PC-9 (cell line): ENCODE results near the gene ATXN1. TPM values are rescaled to one million over a fixed set of nuclear protein-coding genes. Genes with fewer than 3 reads are reported as not detected.
A peak's percentile ranks its signal among the peaks of the same experiment; 100 is the strongest.

Experiments
- BruUV-seq: library from RNA; stranded (reverse); fragments of 400-500 nt; replicated peaks from 2 replicates; lab custom pipeline; 2021; lab: Mats Ljungman, UMichigan
- CTCF ChIA-PET: fragments of 300-600 bp; sonication (Branson Sonifier 250); formaldehyde crosslinking; loops from one replicate; lab custom pipeline; 2022; ENCODE audit warnings: antibody characterized with exemption; lab: Charles Lee
- POLR2A ChIA-PET: fragments of 300-600 bp; sonication (Branson Sonifier 250); formaldehyde crosslinking; loops from one replicate; lab custom pipeline; 2022; ENCODE audit warnings: antibody characterized with exemption; ENCODE audit not compliant: unreplicated experiment; lab: Charles Lee
- DNase-seq, 2 experiments: peaks; one replicate each; pipeline versions ENCODE4 v3.0.0 to v3.0.0-alpha.2; 2015 to 2022; ENCODE audit warnings: mixed read lengths in 1 of 2
- H2AFZ ChIP-seq: fragments of 200-600 bp; sonication (generic); 2 replicates; pipeline ENCODE4 v1.8.1; 2017; ENCODE audit warnings: antibody characterized with exemption
- H3F3A ChIP-seq: fragments of 200-600 bp; sonication (generic); 2 replicates; pipeline ENCODE4 v1.8.1; 2017; ENCODE audit warnings: antibody characterized with exemption, mild to moderate bottlenecking, low read depth; ENCODE audit not compliant: insufficient read depth
- H3K27ac ChIP-seq: fragments of 200-600 bp; sonication (generic); 2 replicates; pipeline ENCODE4 v1.6.1; 2016; ENCODE audit warnings: mixed run types
- H3K27me3 ChIP-seq: fragments of 200-600 bp; sonication (generic); 2 replicates; pipeline ENCODE4 v1.6.1; 2016; ENCODE audit warnings: low read depth, mixed run types; ENCODE audit not compliant: insufficient read depth
- H3K36me3 ChIP-seq: fragments of 200-600 bp; sonication (generic); 2 replicates; pipeline ENCODE4 v1.6.1; 2016; ENCODE audit warnings: low read depth, mixed run types
- H3K4me1 ChIP-seq: fragments of 200-600 bp; sonication (generic); replicated peaks from 2 replicates; pipeline ENCODE4 v1.6.1; 2016; ENCODE audit warnings: mixed run types; ENCODE audit not compliant: insufficient read depth
- H3K4me2 ChIP-seq: fragments of 200-600 bp; sonication (generic); 2 replicates; pipeline ENCODE4 v1.6.1; 2017; ENCODE audit warnings: mixed run types
- H3K4me3 ChIP-seq: fragments of 200-600 bp; sonication (generic); 2 replicates; pipeline ENCODE4 v1.6.1; 2016; ENCODE audit warnings: mixed run types
- H3K79me2 ChIP-seq: fragments of 200-600 bp; sonication (generic); 2 replicates; pipeline ENCODE4 v1.6.1; 2017; ENCODE audit warnings: low read depth, mixed run types
- H3K9me2 ChIP-seq: fragments of 200-600 bp; sonication (generic); 2 replicates; pipeline ENCODE4 v1.8.1; 2017; ENCODE audit warnings: mild to moderate bottlenecking; ENCODE audit not compliant: insufficient read depth
- H3K9me3 ChIP-seq: fragments of 200-600 bp; sonication (generic); 2 replicates; pipeline ENCODE4 v1.8.1; 2016; ENCODE audit warnings: low read depth; ENCODE audit not compliant: insufficient read depth
- H4K20me1 ChIP-seq: fragments of 200-600 bp; sonication (generic); 2 replicates; pipeline ENCODE4 v1.8.1; 2017; ENCODE audit not compliant: insufficient read depth
- EZH2 ChIP-seq: fragments of 200-600 bp; sonication (generic); IDR thresholded peaks from 2 replicates; pipeline ENCODE4 v1.8.0; 2017; ENCODE audit warnings: antibody characterized with exemption, low read depth
- intact Hi-C: fragments of 100-400 bp; cut with micrococcal nuclease; formaldehyde crosslinking; loops from one replicate; pipeline ENCODE4 v1.10.0; 2022; ENCODE audit not compliant: unreplicated experiment
- total RNA-seq: library from RNA; stranded (reverse); gene quantifications from 2 replicates; pipeline ENCODE4 v1.2.3, GENCODE V29; 2021
- TF ChIP-seq, protein P1 (sequence below): fragments of 200-600 bp; sonication (generic); conservative IDR thresholded peaks from 2 replicates; pipeline ENCODE4 v1.6.1; 2017; ENCODE audit warnings: mixed run types, antibody characterized with exemption, mild to moderate bottlenecking, moderate library complexity

The ATXN1 gene
- total RNA-seq, 1 experiment from 2014 or later = 42.7 TPM

GRCh38 chr6:16318953-16319720 lies 442.1 kb downstream of the ATXN1 start:
- TF ChIP-seq, protein P1, sequence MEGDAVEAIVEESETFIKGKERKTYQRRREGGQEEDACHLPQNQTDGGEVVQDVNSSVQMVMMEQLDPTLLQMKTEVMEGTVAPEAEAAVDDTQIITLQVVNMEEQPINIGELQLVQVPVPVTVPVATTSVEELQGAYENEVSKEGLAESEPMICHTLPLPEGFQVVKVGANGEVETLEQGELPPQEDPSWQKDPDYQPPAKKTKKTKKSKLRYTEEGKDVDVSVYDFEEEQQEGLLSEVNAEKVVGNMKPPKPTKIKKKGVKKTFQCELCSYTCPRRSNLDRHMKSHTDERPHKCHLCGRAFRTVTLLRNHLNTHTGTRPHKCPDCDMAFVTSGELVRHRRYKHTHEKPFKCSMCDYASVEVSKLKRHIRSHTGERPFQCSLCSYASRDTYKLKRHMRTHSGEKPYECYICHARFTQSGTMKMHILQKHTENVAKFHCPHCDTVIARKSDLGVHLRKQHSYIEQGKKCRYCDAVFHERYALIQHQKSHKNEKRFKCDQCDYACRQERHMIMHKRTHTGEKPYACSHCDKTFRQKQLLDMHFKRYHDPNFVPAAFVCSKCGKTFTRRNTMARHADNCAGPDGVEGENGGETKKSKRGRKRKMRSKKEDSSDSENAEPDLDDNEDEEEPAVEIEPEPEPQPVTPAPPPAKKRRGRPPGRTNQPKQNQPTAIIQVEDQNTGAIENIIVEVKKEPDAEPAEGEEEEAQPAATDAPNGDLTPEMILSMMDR = no peak
- no peak for TF ChIP-seq EZH2
- Histone ChIP-seq H3K36me3 (no peaks in the 10 kb centered on the region), H3K4me3 (no peak overlapping the region), H2AFZ (no peak overlapping the region), H3K9me3 (no peaks in the 10 kb centered on the region), H3K4me1 (peaks cover 16% of the 10 kb centered on the region), H4K20me1 (no peaks in the 10 kb centered on the region), H3K4me2 (peak overlapping the region; percentile 71), H3F3A (peaks cover 7% of the 10 kb centered on the region; the same call in 1 of the 2 replicates), H3K27ac (no peak overlapping the region), H3K27me3 (no peaks in the 10 kb centered on the region), H3K9me2 (no peaks in the 10 kb centered on the region), H3K79me2 (no peaks in the 10 kb centered on the region)
- CTCF ChIA-PET = interaction anchor here (0.5 to 0.6 kb wide), 3 partner anchors 13 to 810 kb away, joined by 3 to 5 read pairs (median 3); no protein-coding TSS in a partner anchor
- intact Hi-C loops = no loop called here
- DNase-seq = no peak
- POLR2A ChIA-PET = interaction anchor here (0.7 kb wide), 1 partner anchor 784 kb away, joined by 3 read pairs; no protein-coding TSS in a partner anchor
- BruUV-seq = no TSS peak

DNA sequence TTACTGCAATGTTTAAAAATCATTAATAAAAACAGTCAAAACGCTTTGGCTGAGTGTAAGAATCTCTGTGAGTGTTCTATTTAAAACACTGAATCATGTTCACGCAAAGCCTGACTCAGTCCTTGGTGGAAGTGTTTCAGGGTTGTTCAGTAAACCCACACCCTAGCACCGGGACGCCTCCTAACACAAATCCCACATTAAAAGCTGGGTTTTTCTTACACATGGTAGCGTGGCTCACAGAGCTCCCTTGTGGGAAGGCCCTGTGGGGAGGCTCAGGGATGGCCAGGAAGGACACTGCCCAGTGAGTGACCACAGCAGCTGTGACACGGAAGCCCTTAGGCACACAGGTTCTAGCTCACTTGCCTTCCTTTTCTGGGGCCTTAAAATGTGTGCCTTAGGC lies 442.7 kb downstream of the ATXN1 start:
- Histone ChIP-seq H3K36me3 (no peaks in the 10 kb centered on the region), H3K4me1 (peaks cover 16% of the 10 kb centered on the region), H3K27ac (no peak overlapping the region), H4K20me1 (no peaks in the 10 kb centered on the region), H3K9me2 (no peaks in the 10 kb centered on the region), H3K79me2 (no peaks in the 10 kb centered on the region), H3K9me3 (no peaks in the 10 kb centered on the region), H3F3A (peaks cover 7% of the 10 kb centered on the region; the same call in 1 of the 2 replicates), H2AFZ (no peak overlapping the region), H3K27me3 (no peaks in the 10 kb centered on the region), H3K4me3 (no peak overlapping the region), H3K4me2 (no peak overlapping the region)
- ChIA-PET CTCF (interaction anchor here (0.5 kb wide), 1 partner anchor 811 kb away, joined by 3 read pairs; no protein-coding TSS in a partner anchor), POLR2A (no interaction called here)
- no peak for TF ChIP-seq EZH2
- TF ChIP-seq, protein P1 = no peak
- no peak for DNase-seq
- no TSS peak for BruUV-seq
- intact Hi-C loops = no loop called here

GRCh38 chr6:16316741-16317251 lies 444.5 kb downstream of the ATXN1 start:
- no peak for TF ChIP-seq EZH2
- TF ChIP-seq, protein P1 = peak; percentile 79
- intact Hi-C loops = no loop called here
- no peaks in the 10 kb centered on the region for H3K27me3 ChIP-seq
- ChIA-PET POLR2A (no interaction called here), CTCF (interaction anchor here (0.6 to 1.0 kb wide), 5 partner anchors 16 to 776 kb away, joined by 3 to 6 read pairs (median 3); no protein-coding TSS in a partner anchor)
- DNase-seq = peak; percentile 22 to 57
- no peak overlapping the region for H3K4me2 ChIP-seq
- H3K4me3 ChIP-seq = no peak overlapping the region
- H3K9me3 ChIP-seq = no peaks in the 10 kb centered on the region
- peaks cover 16% of the 10 kb centered on the region for H3K4me1 ChIP-seq
- no peaks in the 10 kb centered on the region for H3K79me2 ChIP-seq
- BruUV-seq = no TSS peak
- no peak overlapping the region for H3K27ac ChIP-seq
- H3K36me3 ChIP-seq = no peaks in the 10 kb centered on the region
- no peak overlapping the region for H2AFZ ChIP-seq
- no peaks in the 10 kb centered on the region for H4K20me1 ChIP-seq
- H3F3A ChIP-seq = peaks cover 7% of the 10 kb centered on the region; the same call in 1 of the 2 replicates
- H3K9me2 ChIP-seq = no peaks in the 10 kb centered on the region
